Skeletal muscle cell (primary cell): Measurements from ENCODE around the gene DNAAF6.
"Not testable (repeated sequence)": the region's sequence is repeated elsewhere in the genome, so short reads cannot be mapped to it uniquely, and the experiment has no call there.

ENCODE experiments used
- DNase-seq: peaks from one replicate; pipeline ENCODE4 v3.0.0-alpha.2; 2010; ENCODE audit warnings: low read depth
- H3K4me3 ChIP-seq: 2 replicates; pipeline ENCODE4 v1.5.1; 2011; ENCODE audit warnings: low read depth, mild to moderate bottlenecking, control low read depth, low read length, moderate library complexity

The DNAAF6 gene

DNA sequence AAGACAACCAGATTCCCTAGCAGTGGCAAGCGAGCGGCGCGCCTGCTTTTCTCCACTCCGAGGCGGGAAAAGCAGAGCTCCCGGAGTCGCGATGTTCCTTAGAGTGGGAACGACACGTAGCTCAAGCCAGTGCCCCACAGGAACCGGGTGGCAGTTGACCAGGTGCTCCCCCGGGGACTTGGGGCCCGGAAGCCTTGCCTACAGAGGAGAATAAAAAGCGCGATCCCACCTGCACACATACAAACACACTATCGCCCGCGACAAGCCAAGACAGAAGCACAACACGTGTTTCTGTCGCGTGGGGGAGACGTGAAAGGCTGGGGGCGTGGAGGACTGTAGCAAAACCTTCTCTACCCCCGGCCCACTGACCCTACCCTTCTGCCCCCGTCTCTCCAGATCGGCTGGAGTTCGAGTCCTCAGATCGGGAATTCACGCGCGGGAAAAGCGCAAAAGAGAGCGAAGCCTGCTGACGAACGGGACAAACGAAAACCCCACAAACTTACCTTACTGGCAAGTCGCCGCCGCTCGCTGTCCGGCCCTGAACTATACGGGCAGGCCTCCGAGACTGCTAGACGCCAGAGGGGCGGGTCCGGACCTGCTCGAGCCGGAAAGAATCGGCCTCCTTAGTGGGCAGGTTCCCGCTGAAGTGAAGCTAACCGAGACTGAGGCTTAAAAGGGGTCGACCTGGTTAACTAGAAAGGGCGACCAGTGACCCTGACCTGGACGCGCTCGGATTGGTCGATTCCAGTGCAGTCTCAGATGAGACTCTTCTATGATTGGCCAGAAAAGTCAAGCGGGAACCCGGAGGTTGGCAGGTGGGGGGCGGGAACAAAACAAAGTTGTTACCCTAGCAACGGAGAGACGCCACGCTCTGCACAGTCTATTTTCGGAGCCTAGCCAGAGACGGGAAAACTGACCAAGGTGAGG is at the start of gene DNAAF6, which contains the start of gene NUP62CL:
Gene DNAAF6, plus strand, starts transcription at position 842 of the 927 bp plus-strand sequence. CDS start 6,265 bp downstream, outside the sequence.
Gene NUP62CL, minus strand, starts transcription at position 664 of the 927 bp plus-strand sequence. CDS start 31,287 bp downstream, outside the sequence.
- peak within 1 kb of the TSS; percentile 48 for H3K4me3 ChIP-seq
- no peak for DNase-seq

DNA sequence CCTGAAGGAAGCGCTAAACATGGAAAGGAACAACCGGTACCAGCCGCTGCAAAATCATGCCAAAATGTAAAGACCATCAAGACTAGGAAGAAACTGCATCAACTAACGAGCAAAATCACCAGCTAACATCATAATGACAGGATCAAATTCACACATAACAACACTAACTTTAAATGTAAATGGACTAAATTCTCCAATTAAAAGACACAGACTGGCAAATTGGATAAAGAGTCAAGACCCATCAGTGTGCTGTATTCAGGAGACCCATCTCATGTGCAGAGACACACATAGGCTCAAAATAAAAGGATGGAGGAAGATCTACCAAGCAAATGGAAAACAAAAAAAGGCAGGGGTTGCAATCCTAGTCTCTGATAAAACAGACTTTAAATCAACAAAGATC is 48.8 kb upstream of the DNAAF6 start:
- H3K4me3 ChIP-seq, DNase-seq: not testable (repeated sequence)

DNA sequence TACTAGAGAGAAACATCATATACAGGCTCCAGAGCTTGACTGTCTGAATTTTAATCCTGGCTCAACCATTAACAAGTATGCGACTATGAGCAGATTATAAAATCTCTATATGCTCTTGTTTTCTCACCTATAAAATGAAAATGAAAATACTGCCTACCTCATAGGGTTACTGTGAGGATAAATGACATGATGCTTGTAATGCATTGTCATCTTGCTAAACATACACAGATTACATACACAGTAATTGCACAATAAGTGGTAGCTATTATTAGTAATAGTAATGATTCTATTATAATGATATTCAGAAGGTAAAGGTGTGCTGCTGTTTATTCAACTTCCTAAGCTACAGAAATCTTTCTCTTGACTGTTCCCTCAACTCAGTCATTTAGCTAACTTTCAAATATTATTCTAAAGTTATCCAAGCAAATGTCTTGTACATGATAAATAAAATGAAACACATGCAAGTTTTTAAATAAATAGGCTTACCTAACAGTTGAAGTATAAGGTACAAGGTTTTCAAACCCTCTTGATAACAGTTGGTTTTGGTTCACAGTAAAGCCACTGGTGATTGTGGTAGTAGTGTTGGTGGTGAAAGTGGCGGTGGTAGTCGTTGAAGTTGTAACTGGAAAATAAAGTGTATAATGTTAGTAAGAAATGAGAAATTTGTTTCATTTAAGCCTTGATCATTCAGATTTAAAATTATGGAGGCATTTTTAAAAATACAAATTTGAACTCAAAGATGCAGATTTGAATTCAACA is 39.1 kb upstream of the DNAAF6 start:
- no peak overlapping the region for H3K4me3 ChIP-seq
- no peak for DNase-seq

DNA sequence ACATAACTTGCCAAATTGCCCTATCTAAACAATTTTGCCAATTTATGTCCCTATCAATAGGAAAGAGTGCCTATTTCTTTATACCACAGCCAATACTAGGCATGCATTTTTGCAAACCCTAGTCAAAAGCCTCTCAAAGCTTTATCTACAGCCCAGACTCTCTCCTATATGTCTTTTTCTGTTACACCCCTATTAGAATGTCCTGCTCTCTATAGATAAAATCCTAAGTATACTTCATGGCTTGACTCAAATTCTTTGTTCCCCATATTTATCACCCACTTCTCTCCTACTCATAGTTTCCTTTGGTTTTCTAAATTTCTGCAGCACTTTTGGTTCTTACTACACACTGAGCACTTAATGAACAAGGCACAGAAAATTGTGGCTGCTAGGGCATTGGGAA is 38.2 kb upstream of the DNAAF6 start:
- no peak overlapping the region for H3K4me3 ChIP-seq
- DNase-seq: no peak

DNA sequence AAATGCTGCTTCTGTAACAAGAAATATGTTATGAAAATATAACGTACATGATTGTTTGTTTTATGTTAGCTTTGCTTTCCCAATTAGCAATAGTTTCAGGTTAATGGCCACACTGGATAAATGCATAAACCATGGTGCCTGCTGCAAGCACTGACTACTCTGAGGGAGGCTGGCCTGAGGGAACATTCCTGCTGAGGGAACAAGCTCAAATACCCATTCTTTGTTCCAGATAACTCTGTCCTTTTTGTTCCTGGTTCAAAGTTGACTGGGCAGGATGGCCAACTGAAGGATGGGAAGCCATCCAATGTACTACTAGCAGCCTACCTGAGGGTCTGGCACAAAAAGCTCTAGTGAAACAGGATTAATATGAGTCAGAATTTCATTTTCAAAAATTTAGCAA is 37.7 kb upstream of the DNAAF6 start:
- H3K4me3 ChIP-seq: no peak overlapping the region
- no peak for DNase-seq

DNA sequence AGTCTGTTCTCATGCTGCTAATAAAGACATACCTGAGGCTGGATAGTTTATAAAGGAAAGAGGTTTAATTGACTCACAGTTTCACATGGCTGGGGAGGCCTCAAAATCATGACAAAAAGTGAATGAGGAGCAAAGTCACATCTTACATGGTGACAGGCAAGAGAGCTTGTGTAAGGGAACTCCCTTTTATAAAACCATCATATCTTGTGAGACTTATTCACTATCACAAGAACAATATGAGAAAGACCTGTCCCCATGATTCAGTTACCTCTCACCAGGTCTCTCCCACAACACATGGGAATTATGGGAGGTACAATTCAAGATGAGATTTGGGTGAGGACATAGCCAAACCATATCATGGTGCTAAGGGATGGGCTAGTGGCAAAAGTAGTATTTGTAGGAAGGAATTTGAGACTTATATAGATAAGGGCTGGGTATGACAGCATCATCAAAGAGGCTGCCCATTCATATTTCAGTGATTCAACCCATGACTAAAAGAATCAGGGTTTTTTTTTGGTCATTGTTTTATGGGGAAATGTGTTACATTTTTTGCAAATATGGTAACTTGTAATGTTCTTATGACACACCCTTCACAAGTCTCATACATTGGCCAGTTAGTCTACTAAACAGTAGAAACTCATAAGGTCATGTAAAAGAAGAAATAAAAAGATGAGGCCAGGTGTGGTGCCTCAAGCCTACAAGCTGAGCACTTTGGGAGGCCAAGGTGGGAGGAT is 34.9 kb upstream of the DNAAF6 start:
- no peak for DNase-seq
- no peak overlapping the region for H3K4me3 ChIP-seq

DNA sequence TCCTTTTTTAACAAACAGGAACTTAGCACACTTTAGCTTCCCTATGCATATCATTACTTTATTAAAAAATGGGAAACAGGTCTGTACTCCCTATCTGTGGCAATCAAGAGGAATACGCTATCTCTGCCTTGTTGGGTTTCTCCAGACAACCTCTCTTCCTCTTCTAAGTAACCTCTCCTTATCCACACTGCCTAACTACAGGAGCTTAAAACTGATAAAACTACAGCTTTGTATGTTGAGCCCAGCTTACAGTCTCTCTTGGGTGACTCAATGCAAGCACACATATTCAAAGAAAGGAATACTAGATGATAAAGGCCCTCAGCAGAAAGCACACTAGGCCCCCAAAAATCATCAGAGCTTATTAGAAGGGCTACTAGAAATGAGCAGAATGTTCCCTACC is 9.1 kb upstream of the DNAAF6 start:
- no peak overlapping the region for H3K4me3 ChIP-seq
- DNase-seq: no peak

DNA sequence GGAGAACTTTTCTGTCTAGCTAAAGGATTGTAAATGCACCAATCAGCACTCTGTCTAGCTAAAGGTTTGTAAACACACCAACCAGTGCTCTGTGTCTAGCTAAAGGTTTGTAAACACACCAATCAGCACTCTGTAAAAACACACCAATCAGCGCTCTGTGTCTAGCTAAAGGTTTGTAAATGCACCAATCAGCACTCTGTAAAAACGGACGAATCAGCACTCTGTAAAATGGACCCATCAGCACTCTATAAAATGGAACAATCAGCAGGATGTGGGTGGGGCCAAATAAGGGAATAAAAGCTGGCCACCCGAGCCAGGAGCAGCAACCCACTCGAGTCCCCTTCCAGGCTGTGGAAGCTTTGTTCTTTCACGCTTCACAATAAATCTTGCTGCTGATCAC is 8.3 kb upstream of the DNAAF6 start:
- H3K4me3 ChIP-seq, DNase-seq: not testable (repeated sequence)

DNA sequence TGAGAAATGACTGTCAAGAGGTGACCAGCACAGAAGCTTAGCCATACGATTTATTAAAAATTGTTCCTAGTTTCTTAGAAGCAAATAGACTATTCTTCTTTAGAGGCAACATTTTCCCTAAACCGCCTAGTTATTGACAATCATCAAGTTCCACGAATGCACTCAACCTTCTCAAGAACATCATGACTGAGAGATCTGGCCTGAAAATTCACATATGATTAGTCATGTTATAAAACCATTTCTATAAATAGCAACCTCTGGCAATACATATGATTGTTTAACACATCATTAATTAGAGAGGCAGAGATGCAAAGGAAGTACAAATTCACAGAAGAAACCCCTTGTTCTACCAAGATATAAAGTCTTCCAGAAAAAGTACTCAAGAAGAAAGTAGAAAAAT is 6.9 kb upstream of the DNAAF6 start:
- no peak overlapping the region for H3K4me3 ChIP-seq
- DNase-seq: no peak

DNA sequence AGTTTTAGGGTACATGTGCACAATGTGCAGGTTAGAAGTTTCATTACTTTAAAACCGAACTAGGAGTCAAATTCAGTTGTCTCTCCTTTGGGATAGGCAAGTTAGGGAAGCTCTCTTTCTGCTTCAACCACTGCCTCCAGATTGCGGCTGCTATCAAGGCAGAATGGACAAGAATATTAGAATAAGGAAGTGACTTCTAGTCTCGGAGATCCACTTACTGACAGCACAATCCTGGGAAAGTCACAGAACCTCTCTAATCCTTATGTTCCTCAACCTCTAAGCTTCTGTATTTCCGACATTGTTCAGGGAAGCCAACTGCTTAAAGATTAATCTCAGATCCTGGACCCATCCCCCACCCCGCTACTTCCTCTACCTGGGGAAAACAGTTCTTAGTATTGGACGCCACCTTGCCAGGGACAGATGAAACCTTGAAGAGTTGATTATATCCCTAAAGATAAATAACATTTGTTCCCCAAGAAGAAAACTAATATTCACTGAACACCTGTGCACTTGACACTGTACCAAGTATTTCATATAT is 2.3 kb upstream of the DNAAF6 start:
- no peak overlapping the region for H3K4me3 ChIP-seq
- DNase-seq: no peak

DNA sequence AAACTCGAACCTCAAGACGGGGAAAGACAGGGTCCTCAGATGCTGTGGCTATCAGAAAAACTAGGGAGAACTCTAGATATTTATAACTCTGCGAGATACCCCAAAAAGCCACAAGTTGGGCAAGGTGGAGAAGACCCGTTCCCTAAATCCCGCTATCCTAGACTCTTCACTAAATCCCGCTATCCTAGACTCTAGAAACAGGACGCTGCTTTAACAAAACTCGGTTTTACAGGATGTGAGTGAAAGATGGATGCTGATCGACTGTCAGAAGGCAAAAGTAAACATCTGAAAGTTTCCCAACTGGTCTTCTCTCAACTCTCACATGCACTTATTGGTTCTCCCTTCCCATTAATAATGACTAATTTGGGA is 270 bp downstream of the DNAAF6 start:
- no peak overlapping the region for H3K4me3 ChIP-seq
- DNase-seq: no peak

DNA sequence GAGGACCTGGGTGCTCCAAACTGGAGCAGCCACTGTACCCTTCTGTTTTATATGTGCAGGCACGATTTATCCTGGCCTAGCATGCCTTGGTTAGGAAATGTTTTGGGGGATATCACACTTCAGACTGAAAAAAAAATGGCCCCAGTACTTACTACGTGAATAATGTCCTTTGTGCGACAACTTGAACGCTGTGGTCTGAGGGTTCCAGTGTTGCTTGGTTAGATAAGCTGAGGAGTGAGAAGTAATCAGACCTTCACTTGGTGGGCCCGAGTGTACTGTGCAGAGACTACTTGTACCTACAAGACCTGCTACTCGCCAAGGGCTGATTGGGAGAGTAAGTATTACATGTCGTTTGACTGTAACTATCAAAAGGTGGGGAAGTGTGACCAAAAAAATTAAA is 678 bp downstream of the DNAAF6 start:
- DNase-seq: no peak
- H3K4me3 ChIP-seq: no peak overlapping the region

DNA sequence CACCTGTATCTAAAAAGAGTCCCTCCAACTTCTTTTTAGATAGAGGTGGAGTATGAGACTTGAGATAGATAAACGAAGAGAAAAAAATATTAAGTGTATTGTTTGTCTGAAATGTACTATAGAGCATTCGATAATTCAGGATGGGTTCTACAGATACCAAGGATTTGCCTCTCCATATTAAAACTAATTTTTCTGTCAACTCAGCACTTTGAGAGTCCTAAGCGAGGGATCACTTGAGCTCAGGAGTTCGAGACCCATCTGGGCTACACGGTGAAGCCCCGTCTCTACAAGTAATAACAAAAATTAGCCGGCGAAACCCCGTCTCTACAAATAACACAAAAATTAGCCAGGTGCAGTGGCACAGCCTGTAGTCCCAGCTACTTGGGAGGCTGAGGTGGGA is 1.5 kb downstream of the DNAAF6 start:
- H3K4me3 ChIP-seq: no peak overlapping the region
- no peak for DNase-seq

DNA sequence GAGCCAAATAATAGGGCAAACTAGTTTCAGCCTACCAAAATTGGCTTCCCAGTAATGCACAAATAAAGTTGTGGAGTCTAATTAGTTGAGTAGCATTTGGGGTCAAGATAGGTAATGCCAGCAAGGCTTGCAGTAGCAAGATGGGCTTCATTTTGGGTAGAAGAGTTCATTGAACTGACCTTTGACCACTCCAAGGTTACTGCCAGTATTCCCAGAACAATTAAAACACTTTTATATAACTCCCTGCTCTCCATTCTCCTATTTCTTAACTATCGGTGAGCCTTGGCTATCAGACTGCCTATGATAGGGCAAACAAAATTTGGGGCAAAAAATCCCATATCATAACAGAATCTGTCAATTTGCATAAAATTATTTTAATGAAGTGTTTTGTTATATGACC is 7.1 kb downstream of the DNAAF6 start:
- no peak overlapping the region for H3K4me3 ChIP-seq
- no peak for DNase-seq

DNA sequence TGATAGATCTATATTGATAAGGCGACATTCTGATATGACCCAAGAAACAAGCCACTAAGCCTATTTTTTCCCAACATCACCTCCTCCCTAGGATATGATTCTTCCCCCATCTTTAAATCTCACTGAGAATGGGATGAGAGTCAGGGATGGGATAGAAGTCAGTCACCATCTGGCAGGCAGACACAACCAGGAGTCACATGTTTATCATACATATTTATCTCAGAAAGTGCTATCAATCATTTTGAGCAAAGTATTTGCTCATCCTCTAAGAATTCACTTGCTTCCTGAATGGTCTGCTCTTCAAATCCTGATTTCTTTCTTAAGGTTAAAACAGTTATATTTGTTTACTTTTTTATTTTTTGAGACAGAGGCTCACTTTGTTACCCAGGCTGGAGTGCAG is 20.3 kb downstream of the DNAAF6 start:
- DNase-seq: no peak
- no peak overlapping the region for H3K4me3 ChIP-seq

DNA sequence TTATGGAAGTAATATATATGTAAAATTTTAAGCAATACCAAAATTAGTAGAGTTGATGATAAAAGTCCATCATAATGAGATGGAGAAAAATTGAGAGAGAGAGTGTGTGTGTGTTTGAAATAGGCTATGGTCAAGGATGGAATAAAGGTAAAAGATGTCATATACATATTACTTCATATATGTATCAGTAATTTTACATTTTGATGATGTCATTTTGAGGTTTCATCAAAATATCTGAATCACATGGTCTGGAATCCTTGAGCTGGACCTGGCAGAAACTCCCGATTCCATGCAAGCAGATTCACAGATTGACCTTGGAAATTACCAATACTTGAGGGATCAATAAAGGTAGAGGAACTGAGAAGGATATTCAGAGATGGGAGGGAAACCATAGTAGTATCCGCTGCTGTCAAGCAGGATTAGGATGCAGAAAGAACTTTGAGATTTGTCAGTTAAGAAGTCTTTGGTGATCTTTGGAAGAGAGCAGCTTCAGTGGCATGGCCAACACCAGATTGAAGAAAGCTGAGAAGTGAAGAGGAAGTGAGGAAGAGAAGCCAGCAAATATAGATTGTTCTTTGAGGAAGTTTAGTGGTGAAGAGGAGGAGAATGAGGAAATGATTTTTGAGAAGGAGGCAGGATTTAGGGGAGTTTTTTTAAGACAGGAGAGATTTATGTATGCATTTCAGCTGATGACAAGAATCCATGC is 21.5 kb downstream of the DNAAF6 start:
- no peak overlapping the region for H3K4me3 ChIP-seq
- DNase-seq: no peak

DNA sequence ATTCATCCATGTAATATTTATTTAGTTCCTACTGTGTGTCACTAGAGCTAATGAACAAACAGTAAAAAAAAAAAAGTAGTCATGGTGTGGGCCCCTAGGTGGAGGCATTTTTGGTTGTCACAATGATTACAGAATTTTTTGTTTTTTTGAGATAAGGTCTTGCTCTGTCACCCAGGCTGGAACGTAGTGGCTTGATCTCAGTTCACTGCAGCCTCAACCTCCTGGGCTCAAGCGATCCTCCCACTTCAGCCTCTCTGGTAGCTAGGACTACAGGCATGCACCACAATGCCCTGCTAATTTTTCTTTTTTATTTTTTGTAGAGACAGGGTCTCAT is 22.0 kb downstream of the DNAAF6 start:
- no peak for DNase-seq
- no peak overlapping the region for H3K4me3 ChIP-seq

DNA sequence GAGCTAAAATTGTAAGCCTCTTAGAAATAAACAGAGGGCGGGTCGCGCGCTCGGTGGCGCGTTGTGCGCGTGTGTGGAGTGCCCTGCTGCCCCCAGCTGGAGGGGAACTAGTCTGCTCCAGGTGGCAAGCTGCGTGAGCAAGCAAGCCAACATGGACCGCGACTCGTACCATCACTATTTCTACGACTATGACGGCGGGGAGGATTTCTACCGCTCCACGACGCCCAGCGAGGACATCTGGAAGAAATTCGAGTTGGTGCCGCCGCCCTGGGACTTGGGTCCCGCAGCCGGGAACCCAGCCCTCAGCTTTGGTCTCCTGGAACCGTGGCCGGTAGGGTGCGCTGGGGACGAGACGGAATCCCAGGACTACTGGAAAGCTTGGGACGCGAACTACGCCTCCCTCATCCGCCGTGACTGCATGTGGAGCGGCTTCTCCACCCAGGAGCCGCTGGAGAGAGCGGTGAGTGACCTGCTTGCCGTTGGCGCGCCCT is 66.1 kb downstream of the DNAAF6 start:
- DNase-seq: no peak
- no peak overlapping the region for H3K4me3 ChIP-seq

DNA sequence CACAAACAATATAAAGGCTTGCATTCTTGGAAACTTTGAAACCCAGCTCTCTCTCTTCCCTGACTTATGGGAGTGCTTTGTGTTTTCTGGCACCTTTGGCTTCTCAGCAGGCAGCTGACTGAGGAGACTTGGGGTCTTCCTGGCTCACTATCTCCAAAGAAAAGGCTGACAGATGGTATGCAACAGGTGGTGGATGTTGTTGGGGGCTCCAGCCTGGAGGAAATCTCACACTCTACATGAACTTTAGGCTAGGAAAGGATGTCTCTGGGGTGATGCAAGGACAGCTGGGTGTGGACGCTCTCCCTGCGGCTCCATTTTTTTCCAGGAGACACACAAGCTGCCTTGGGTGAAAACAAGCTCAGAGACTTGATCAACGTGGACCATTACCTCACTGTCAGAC is 67.4 kb downstream of the DNAAF6 start:
- no peak for DNase-seq
- H3K4me3 ChIP-seq: no peak overlapping the region
